HG03196 (cell line): ENCODE data around the gene SELENOF.

ENCODE experiments used
- ATAC-seq: cut with Tn5 transposase; IDR thresholded peaks from one replicate; pipeline ENCODE4 v1.9.1; 2021; ENCODE audit not compliant: unreplicated experiment

SELENOF gene

DNA sequence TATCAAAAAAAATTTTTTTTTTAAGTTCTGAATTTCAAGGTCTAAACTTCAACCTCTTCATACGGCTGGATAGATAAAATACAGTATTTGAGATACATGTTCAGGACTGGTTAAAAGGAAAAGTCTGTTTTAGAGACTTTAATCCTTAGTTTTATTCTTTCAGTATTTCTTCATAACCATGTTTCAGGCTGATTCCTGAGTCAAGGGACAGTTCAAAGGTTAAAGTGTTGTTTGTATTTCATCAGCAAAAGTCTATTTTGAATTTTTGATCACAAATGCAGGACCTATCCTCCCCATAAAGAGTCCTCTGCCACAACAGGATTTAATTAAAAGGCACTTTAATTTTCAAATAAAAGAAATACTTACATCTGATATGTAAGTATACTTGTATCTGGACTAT lies 53.5 kb downstream of the SELENOF start:
- no peak for ATAC-seq

DNA sequence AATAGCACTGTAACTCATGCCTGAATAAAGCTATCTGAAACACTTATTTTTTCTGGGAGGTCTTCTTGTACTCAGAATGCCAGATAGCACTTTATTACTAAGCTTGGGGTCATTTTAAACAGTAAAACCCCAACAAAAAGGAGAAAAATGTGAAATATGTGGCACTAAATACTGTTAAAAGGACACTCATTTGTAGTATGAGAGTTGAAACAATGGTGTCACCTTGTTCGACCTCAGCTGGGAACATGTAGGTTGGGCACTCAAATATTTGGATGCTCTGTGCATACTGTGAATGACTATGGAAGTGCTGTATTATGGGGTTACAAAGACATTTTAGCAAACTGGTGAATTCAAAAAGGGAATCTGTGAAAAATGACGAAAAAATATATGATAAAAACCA lies 53.9 kb downstream of the SELENOF start:
- ATAC-seq = no peak

- no peak for ATAC-seq
These were observed 55.2 kb downstream of the SELENOF start for GRCh38 chr1:86858524-86859261.

DNA sequence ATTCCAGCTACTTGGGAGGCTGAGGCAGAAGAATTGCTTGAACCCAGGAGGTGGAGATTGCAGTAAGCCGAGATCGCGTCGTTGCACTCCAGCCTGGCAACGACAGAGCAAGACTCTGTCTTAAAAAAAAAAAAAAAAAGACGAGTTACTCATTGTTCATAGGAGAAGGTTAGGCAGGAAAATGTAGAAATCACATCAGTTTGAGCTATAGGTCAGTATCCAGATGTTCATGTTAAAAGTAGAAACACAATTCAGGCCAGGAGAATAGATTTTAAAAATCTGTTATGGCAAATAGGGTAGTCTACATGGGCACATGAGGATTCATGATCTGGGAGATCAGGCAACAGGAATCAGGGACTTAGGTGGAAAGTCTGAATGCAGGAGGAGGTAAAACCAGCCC lies 57.7 kb downstream of the SELENOF start:
- ATAC-seq = no peak

- ATAC-seq = no peak
These were observed 59.6 kb downstream of the SELENOF start for GRCh38 chr1:86854352-86854751.

GRCh38 chr1:86852782-86853408 lies 61.0 kb downstream of the SELENOF start:
- ATAC-seq = no peak

DNA sequence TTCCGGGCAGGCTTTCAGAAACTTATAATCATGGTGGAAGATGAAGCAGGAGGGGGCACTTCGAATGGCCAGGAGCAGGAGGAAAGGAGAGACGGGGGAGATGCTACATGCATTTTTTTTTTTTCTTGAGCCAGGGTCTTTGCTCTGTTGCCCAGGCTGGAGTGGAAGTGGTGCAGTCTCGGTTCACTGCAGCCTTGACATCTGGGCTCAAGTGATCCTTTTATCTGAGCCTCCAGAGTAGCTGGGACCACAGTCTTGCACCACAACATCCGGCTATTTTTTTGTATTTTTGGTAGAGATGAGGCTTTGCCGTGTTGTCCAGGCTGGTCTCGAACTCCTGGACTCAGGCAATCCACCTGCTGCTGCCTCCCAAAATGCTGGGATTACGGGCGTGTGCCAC lies 61.6 kb downstream of the SELENOF start:
- ATAC-seq = no peak

DNA sequence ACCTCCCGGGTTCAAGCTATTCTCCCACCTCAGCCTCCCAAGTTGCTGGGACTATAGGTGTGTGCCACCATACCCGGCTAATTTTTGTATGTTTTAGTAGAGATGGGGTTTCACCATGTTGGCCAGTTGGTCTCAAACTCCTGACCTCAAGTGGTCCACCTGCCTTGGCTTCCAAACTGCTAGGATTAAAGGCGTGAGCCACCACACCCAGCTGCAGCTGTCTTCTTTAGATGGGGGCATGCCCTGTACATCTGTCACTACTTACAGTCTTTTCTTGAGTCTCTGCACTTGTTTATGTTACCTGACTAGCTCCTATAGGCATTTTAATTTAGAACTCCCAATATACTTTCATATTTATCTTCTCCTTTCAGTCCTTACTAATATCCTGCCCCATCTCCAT lies 64.2 kb downstream of the SELENOF start:
- no peak for ATAC-seq

- no peak for ATAC-seq
These were observed 65.3 kb downstream of the SELENOF start for GRCh38 chr1:86848654-86849053.

GRCh38 chr1:86846164-86846647 lies 67.7 kb downstream of the SELENOF start:
- ATAC-seq = no peak

GRCh38 chr1:86845514-86845913 lies 68.4 kb downstream of the SELENOF start:
- no peak for ATAC-seq

DNA sequence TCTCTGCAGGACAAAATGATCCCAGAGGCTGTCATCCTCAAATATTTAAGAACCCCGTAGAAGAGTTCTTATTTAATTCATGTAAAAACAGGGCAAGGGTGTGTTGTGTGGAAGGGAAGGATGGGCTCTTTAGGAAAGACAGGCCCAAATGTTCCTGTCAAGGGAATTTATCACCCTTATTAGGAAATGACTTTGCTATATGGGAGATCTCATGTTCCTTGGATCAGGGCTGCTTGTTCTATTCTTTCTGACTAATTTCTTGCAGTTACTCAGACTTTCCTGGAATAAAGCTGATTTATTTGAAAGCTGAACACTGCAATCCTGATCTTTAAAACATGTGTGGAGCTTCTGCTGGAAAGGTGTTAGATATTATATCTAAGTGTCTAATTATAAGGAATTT lies 72.8 kb downstream of the SELENOF start:
- no peak for ATAC-seq

DNA sequence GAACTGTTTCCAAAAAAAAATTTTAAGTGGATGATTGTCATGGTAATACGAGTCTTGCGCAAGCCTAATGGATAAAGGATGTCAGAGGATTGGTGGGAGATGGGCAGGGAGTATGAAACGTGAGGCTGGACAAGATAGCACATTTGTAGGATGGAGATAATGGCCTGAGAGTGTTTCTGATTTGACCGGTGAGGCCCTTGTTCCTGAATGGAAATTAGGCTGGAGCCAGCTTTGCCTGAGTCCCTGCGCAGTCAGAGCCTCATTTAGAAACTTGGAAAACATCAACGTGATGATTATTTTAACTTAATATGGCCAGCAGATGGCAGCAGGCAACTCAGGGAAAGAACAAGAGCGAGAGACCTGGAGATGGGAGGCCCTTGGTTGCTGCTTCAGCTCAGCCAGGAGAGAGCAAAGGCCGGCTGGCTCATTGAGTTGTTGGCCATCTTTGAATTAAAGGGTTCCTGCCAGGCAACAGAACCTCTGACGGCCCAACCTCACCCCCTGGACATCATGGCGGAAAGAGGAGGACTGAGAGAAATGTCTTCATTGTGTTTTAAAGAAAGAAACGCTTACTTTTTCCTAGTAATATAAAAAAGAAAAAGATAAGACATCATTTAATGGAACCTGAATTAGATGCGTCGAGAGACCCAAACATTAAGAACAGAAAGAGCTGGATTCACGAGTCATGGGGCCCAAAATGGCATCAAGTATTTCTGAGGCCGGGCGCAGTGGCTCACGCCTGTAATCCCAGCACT lies 80.3 kb downstream of the SELENOF start:
- ATAC-seq = peak; percentile 78

GRCh38 chr1:86832433-86832832 lies 81.5 kb downstream of the SELENOF start:
- ATAC-seq = no peak

GRCh38 chr1:86829321-86829720 lies 84.6 kb downstream of the SELENOF start:
- no peak for ATAC-seq

- ATAC-seq = no peak
These were observed 85.9 kb downstream of the SELENOF start for GRCh38 chr1:86828024-86828423.

GRCh38 chr1:86826856-86827255 lies 87.1 kb downstream of the SELENOF start:
- no peak for ATAC-seq

GRCh38 chr1:86825319-86825718 lies 88.6 kb downstream of the SELENOF start:
- no peak for ATAC-seq

- no peak for ATAC-seq
These were observed 90.0 kb downstream of the SELENOF start for GRCh38 chr1:86823821-86824500.

DNA sequence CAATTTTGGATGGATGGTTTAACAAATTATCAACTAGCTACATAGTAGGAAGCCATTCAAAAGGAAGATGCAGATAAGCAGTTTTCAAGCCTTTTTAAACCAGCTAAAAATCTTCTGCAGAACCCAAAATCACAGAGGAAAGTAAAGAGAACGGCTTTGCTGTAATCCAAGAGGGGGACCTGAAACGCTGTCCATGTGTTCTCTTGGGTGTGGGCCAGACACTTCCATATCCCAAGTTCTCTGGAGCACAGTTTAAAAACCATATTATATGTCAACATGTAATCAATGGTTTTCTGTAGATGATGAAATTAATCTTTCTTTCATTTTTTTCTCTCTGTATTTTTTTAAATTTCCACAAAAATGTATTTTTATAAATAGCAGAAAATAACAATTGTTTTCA lies 90.5 kb downstream of the SELENOF start:
- ATAC-seq = no peak

GRCh38 chr1:86822459-86822858 lies 91.5 kb downstream of the SELENOF start:
- ATAC-seq = no peak
